Measurements from ENCODE around the gene RPS6KA4.

GRCh38 chr11:64366751-64367150, 7.8 kb downstream of the RPS6KA4 start:
- no peak for TF ChIP-seq CTCF (IDR thresholded peaks at IDR 0.05)
- TF ChIP-seq MAX (IDR thresholded peaks at IDR 0.05; ENCODE audit: low read depth) = no peak
- no peak for TF ChIP-seq POLR2AphosphoS5 (IDR thresholded peaks at IDR 0.05; ENCODE audit: low read depth, low read length)
- TF ChIP-seq RAD21 (IDR thresholded peaks at IDR 0.05; ENCODE audit: low read length) = no peak
- no peak for TF ChIP-seq JUND (IDR thresholded peaks at IDR 0.05)
- no peak for TF ChIP-seq NFIC (IDR thresholded peaks at IDR 0.05; ENCODE audit: borderline replicate concordance)
- no peak for TF ChIP-seq CHD2 (IDR thresholded peaks at IDR 0.05; ENCODE audit: low read length, partially characterized antibody)

All from SK-N-SH (cell line).